GM03348 (cell line): ENCODE data around the gene APCDD1.
"Not testable (repeated sequence)": the region's sequence is repeated elsewhere in the genome, so short reads cannot be mapped to it uniquely, and the experiment has no call there.

Experiments used
- DNase-seq: peaks from one replicate; pipeline ENCODE4 v3.0.0; 2012; ENCODE audit warnings: low spot score

The APCDD1 gene

GRCh38 chr18:10462597-10462996 is 8.2 kb downstream of the APCDD1 start:
- DNase-seq, result no peak

GRCh38 chr18:10463096-10463495 is 8.7 kb downstream of the APCDD1 start:
- no peak for DNase-seq

- DNase-seq, result no peak
These were observed 9.3 kb downstream of the APCDD1 start for GRCh38 chr18:10463741-10464140.

- not testable (repeated sequence) for DNase-seq
These were observed 9.8 kb downstream of the APCDD1 start for GRCh38 chr18:10464161-10464648.

GRCh38 chr18:10465174-10465939 is 10.9 kb downstream of the APCDD1 start:
- DNase-seq, result no peak

- DNase-seq, result no peak
These were observed 16.0 kb downstream of the APCDD1 start for GRCh38 chr18:10470429-10470828.

- DNase-seq, result no peak
These were observed 17.1 kb downstream of the APCDD1 start for GRCh38 chr18:10471574-10471973.

- no peak for DNase-seq
These were observed 18.7 kb downstream of the APCDD1 start for GRCh38 chr18:10473132-10473531.

GRCh38 chr18:10474309-10474708 is 19.9 kb downstream of the APCDD1 start:
- no peak for DNase-seq

- DNase-seq, result no peak
These were observed 20.8 kb downstream of the APCDD1 start for GRCh38 chr18:10475276-10475653.

GRCh38 chr18:10475654-10476291 is 21.3 kb downstream of the APCDD1 start:
- DNase-seq, result no peak

- peak; percentile 35 for DNase-seq
These were observed 21.9 kb downstream of the APCDD1 start for GRCh38 chr18:10476338-10476791.

- DNase-seq, result no peak
These were observed 22.9 kb downstream of the APCDD1 start for GRCh38 chr18:10477121-10477862.

GRCh38 chr18:10477863-10478260 is 23.4 kb downstream of the APCDD1 start:
- DNase-seq, result no peak

- no peak for DNase-seq
These were observed 27.4 kb downstream of the APCDD1 start for GRCh38 chr18:10481831-10482230.

- no peak for DNase-seq
These were observed 28.0 kb downstream of the APCDD1 start for GRCh38 chr18:10482363-10482984.

GRCh38 chr18:10482985-10483949 is 28.8 kb downstream of the APCDD1 start:
- no peak for DNase-seq

- DNase-seq, result no peak
These were observed 31.0 kb downstream of the APCDD1 start for GRCh38 chr18:10485475-10485874.

- DNase-seq, result no peak
These were observed 31.9 kb downstream of the APCDD1 start for GRCh38 chr18:10486362-10486761.

GRCh38 chr18:10487154-10487553 is 32.7 kb downstream of the APCDD1 start:
- no peak for DNase-seq

- no peak for DNase-seq
These were observed 33.6 kb downstream of the APCDD1 start for GRCh38 chr18:10488017-10488416.
